Activated CD4-positive, alpha-beta T cell treated with anti-CD3 and anti-CD28 coated beads, Interleukin-10, Interleukin-2, amounts not matched to agents 100 ng/mL and 50 ng/mL, durations not matched to agents 16 hours and 8 hours (primary cell): Measurements from ENCODE around the gene RSPH1.

ENCODE experiments used
- DNase-seq: peaks from one replicate; pipeline ENCODE4 v3.0.0-alpha.2; 2020

The RSPH1 gene

DNA sequence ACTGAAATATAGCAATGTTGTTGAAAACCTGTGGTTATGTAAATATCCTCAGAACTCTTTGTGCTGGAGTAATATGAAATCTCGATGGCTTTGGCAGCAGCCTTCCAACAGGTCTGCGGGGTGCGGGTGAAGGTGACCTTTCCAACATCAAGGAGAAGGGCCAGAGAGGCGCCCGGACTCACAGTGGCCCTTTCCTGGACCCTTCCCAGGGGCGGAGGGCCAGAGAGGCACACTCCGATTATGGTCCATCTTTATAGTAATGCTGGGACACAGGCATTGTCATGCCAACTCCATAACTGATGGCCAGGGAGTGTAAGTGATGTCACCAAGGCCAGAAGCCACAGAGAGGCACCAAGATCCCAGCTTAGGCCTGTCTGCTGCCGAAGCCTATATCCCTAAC, 35.7 kb upstream of the RSPH1 start:
- DNase-seq, result no peak

DNA sequence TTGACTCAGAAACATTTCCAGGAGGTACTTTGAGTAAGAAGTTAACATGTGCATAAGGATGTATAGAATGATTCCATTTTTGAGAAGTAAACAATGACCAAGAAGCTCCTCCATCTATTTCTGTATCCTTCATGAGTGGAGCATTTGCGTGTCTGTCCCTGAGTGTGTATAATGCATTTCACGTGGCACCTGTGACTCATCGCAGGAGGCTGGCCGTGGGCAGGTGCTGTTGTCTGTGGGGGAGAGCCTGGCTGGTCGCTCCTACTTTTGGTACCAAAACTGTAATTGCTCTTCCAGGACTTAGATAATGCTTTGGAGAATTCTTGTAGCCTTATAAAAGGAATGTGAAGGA, 34.1 kb upstream of the RSPH1 start:
- no peak for DNase-seq

DNA sequence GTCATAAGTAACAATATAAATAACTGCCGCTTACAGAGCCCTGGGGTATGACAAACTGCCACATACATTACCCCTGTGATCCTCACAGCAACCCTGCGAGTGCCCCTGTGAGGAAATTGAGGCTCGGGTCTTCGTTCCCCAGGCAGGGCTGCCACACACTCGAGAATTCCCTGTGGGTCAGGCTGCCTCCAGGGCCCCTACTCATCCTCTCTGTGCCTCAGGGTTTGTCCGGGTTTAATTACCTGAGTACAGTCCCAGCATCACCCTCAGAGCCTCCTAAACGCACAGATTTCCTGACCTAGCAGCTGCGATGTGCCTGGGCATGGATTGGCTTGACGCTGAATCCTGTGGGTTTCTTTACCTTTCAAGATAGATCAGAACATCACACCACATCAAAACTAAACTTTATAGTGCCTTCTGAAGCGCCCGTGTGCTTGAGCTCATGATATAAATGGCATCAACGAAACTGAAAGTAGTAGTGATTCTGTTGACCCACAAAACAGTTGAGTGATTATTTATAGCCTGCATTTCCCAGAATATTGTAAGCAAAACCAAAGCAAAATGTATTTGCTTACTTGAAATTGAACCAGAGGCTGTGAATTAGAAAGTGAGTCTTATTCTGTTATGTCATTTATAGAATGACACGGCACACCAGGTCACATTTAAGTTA, 31.6 kb upstream of the RSPH1 start:
- DNase-seq, result peak; percentile 91

DNA sequence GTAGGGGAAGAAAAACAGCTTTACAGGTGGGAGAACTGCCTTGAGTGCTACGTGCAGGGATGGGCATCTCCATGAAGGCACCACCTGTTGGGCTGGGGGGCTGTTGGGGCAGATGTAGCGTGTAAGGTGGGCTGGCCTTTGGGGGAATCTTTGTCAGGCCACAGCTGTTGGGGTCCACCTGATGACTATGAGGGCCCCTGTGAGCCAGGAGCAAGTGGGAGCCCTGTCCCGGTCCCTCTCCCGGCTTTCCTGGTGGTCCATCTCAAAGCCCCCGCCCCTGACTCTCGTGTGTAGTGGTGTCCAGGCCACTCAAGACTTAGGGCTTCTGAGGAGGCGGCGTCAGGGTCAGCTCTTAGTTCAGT, 31.1 kb upstream of the RSPH1 start:
- no peak for DNase-seq

- no peak for DNase-seq
Observed at GRCh38 chr21:42526379-42526727, 30.3 kb upstream of the RSPH1 start.

DNA sequence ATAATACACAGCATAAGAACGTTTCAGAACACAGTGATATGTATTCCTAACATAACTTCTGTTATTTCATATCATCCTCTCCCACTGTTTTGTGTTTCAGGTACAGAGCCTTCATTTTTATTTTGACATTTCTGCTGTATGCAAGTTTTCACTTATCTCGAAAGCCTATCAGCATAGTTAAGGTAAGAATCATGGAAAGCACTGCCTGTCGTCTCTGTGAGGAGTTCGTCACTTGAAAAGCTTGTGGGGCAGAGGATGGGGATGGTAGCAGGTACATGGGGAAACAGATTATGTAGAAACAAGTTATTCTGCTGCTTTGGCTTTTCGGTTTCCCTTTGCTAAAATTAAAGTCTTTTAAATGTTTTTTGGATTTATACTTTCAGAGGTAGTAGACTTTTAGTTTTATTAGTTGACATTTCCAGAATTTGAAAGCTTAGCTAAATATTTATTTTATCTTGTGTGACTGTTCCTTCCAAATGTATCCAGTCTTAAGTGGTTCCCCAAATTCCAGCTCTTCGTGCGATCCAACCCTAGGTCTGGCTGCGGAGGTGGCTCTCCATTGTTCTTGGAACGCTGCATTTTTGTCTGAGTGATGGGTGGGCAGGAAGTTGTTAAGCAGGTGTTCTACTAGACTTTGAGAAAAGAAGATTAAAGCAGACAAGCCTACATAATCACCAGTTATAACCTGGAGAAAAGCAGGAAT, 29.8 kb upstream of the RSPH1 start:
- DNase-seq, result no peak

DNA sequence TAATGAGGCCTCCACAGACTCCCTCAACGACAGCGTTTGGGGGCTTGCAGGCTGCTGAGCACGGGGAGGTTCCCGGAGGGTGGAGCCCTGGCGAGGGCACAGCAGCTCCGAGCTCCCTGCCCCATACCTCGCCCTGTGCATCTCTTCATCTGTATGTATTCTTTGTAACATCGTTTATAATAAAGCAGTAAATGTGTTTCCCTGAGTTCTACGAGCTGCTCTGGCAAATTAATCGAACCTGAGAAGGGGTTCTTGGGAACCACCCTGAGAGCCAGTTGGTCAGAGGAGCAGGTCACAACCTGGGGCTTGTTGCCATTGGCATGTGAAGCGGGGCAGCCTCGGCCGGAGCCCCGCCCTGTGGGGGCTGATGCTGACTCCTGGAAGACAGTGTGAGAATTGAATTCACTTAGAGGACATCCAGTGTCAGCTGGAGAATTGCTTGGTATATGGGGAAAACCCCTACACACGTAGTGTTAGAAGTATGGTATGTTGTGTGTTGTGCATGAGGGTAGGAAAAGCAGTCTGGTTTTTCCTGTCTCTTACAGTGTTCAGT, 29.1 kb upstream of the RSPH1 start:
- no peak for DNase-seq

DNA sequence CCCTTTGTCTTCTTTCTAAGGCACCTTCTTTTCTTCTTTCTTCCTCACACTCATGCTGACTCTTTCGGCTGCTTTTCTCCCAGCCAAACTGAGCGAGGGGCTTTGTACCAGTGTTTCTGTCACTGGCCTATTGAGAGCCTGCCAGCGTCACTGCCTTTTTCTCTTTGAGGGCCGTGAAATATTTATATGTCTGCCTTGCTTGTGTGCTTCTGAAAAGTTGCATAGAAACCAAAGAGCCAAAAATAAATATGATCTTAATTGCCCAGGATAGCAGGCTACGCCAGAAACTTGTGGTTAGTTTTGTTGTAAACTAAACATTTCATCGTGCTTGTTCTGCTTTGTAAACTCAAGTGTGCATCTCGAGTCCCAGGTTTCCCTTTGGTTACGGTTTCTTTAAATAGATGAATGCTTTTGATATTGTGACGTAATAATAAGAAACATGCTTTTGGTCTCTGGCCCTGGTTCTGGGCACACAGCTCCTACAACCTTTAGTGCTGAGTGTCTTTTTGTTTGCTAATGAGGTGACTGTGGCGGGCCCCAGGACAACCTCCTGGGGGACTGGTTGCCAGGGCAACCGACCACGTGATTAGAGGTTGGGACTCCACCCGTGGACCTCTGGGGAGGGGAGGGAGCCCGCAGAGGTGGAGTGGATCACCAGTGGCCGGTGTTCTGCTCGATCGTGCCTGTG, 28.5 kb upstream of the RSPH1 start:
- no peak for DNase-seq

- no peak for DNase-seq
Observed at GRCh38 chr21:42523941-42524340, 27.9 kb upstream of the RSPH1 start.

DNA sequence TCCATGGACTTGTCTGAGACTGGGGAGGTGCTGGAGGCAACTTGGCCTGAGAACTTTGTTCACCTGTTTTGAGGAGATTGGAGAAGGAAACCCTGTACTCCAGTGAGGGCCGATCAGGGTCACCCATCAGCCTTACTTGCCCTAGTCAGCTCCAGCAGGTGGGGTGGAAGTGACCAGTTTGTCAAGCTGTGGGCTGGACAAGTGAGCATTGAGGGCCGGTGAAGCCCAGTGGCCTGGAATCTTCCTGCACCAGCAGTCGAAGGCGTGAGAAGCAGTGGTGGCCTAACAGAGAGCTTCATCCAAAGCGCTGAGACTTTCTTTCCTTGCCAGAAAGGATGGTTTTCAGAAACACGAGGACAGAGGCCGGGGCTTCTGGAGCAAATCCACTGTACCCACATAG, 27.2 kb upstream of the RSPH1 start:
- no peak for DNase-seq

- DNase-seq, result no peak
Observed at GRCh38 chr21:42522771-42523170, 26.7 kb upstream of the RSPH1 start.

- no peak for DNase-seq
Observed at GRCh38 chr21:42522271-42522670, 26.2 kb upstream of the RSPH1 start.

- DNase-seq, result no peak
Observed at GRCh38 chr21:42521805-42522204, 25.8 kb upstream of the RSPH1 start.

DNA sequence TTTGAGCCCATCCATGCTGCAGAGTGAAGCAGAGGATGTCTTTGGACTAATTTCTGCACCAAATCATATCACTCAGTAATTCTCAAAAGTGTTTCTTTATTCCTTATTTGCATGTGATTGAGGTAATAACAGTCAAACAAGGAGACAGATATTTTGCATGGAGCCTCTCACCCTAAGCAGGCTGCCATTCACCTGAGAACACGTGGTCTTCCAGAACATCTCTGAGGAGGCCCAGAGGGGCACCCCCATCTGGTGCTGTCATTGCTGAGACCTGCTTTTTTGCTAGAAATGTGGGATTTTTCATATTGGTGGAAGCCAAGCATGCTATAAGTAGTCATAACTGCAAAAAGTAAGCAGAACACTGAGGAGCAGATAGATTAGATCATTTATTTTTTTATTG, 25.4 kb upstream of the RSPH1 start:
- DNase-seq, result no peak

GRCh38 chr21:42520628-42521253, 24.7 kb upstream of the RSPH1 start:
- DNase-seq, result no peak

DNA sequence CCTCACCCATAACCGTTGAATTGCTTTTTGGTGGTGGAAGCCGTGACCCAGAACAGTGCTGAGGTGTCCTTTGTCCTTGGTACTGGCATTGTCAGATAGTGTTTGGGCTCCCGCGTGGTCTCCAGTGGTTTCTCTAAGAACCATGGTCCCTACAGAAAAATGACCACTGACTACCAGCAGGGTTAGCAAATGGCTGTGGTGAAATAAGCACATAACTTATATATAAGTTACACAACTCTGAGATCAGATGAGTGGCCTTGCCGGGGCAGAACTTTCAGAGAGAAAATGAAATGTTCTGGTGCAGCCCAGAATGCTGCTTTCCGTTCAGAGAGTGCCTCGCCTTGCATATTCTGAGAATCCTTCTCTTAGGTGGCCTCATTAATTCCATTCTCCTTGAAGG, 22.6 kb upstream of the RSPH1 start:
- no peak for DNase-seq

DNA sequence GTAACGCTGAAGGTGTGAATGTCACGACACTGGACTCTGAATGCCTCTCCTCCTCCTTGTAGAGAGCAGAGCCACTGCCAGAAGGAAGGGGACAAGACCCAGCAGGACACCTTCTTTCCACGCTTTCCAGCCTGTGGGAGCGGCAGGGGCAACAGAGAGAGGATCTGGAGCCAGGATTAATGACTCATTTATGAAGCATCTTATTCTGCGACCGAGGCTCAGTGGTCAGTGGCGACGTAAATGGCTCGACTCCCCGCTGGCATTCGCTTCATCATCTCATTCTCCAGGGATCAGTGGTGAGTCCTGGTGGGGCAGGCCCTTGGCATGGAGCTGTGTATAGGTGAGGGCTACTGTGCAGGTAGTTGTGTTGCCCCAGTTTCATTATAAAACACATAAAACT, 22.2 kb upstream of the RSPH1 start:
- DNase-seq, result no peak

- DNase-seq, result no peak
Observed at GRCh38 chr21:42515708-42516502, 19.9 kb upstream of the RSPH1 start.

DNA sequence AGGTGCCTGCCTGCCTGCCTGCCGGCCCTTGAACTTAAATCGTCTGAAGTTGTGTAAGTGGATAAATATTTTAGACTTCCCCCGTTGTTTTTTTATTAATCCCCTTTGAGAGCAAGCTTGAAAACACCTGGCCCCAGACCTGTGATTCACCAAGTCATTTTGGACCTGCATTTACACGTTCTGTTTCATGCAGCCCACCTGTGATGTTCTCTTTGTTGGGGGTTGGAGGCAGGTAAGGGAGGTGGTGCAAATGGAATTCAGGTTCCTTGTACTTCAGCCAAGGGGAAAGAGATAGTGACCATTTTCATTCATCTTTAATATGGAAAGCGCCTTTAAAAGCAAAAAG, 18.8 kb upstream of the RSPH1 start:
- no peak for DNase-seq

DNA sequence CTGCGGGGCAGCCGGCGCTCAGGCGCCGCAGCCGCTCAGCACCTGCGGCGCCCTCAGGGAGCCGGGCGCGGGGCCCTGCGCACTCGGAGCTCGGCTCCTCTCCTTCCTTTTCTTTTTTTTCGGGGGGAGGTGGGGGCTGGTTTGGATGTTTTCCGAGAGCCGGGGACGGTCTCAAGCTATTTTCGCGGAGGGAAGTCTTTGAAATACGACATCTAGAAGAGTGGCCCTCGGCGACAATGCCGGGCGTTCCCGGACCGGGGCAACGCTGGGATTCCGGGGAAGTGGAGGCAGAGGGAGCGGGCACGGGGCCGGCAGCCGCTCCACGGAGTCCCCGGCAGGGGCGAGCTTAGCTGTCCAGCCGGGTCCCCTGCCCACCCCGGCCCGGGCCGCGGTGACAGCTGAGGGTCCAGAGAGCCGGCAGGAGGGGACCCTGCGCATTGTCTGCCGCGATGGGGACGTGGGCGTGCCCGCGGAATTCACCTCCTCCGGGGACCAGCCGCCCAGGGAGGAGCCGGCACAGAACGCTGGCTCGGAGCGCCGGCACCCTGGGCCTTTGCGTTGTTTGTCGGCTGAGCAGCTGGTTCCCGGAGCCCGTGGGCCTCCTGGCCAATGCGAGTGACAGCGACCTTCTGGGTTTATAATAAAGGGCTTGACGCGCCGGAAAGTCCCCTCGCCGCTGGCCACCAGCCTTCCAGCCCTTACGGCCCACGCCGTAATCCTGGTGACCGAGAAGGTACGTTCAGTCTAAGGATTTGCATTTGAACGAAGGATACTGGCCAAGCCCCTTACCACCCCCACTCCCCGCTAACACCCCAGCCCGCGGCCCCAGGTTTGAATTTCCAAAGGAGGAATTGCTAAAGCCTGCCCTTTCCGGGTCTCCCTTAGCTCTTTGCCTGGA, 18.2 kb upstream of the RSPH1 start:
- DNase-seq, result peak; percentile 63

- peak; percentile 40 for DNase-seq
Observed at GRCh38 chr21:42513151-42513984, 17.3 kb upstream of the RSPH1 start, which contains the start of gene SLC37A1. TSS of gene SLC37A1 (plus strand) at chr21:42513852. CDS start at chr21:42518455, 4,603 bp downstream.
